Suprapubic skin (tissue), 4 donors: ENCODE data around the gene ZNF786.

ENCODE experiments used
- CTCF ChIP-seq, 2 donors: fragments of 200-600 bp in 1 of 2; fragments of 450-650 bp in 1 of 2; sonication (generic) in 1 of 2; IDR thresholded peaks; one replicate each; pipeline ENCODE4 v1.5.1; 2016 to 2019; ENCODE audit warnings: antibody characterized with exemption in 2 of 2, mild to moderate bottlenecking in 1 of 2, moderate library complexity in 1 of 2
- EP300 ChIP-seq: sonication (generic); formaldehyde crosslinking; IDR thresholded peaks from one replicate; pipeline ENCODE4 v1.6.1; 2017; ENCODE audit warnings: antibody characterized with exemption
- POLR2A ChIP-seq, 2 donors: fragments of 450-650 bp; IDR thresholded peaks; one replicate each; pipeline ENCODE4 v1.6.1; 2017; ENCODE audit warnings: antibody characterized with exemption in 2 of 2, mild to moderate bottlenecking in 2 of 2, moderate library complexity in 2 of 2
- POLR2AphosphoS5 ChIP-seq, 3 donors: sonication (generic); formaldehyde crosslinking; IDR thresholded peaks; one replicate each; pipeline ENCODE4 v1.6.1; 2017; ENCODE audit warnings: antibody characterized with exemption in 3 of 3

DNA sequence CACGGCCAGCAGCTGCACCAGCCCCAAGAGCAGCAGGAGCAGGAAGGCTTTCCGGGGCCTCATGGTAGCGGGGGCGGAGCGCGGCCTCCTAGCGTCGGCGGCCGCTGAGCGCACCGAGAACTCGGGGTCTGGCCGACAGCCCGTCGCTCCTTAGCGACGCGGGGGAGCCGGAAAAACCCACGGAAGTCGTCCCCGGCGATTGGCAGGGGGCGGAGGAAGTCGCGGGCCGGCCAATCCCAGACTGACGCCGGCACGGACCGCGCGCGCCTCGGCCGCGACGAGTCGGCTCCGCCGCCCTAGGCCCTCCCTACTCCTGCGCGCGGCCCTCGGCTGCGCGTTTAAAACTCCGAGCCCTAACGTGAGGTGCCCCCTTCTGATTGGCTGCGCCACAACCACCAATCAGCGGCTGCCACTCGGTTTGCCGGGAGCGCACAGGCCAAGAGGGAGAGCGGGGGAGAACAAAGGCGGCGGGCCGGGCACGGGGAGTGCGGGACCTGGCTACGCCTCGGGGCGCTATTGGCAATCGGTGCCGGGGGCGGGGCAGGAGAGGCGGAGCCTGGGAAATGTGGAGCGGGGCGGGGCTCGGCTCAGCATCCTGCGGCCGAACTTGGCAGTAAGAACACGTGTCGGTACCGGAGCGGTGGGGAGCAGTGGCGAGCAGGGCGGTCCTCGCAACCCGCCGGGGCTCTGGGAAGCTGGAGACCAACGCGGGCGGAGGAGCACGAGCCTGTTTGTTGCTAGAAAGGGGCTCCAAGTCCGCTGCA is 62.0 kb downstream of the ZNF786 start, which contains the start of gene PDIA4:
- TF ChIP-seq EP300: no peak
- peak in 1 of 2 donors; percentile 27 for TF ChIP-seq CTCF (IDR thresholded peaks at IDR 0.05)
- TF ChIP-seq POLR2A (IDR thresholded peaks at IDR 0.05): peak; percentile 36 to 47
- TF ChIP-seq POLR2AphosphoS5 (IDR thresholded peaks at IDR 0.05): peak in 2 of 3 donors; percentile 66 to 82
